Measurements from ENCODE around the gene WIPF3.

The WIPF3 gene

GRCh38 chr7:29835718-29836117 lies 29.4 kb downstream of the WIPF3 start:
- no peak for TF ChIP-seq CTCF (IDR thresholded peaks at IDR 0.05; ENCODE audit: extremely low read depth, missing control alignments)

GRCh38 chr7:29839302-29839701 lies 33.0 kb downstream of the WIPF3 start:
- no peak for DNase-seq (ENCODE audit: low spot score)
- no peak for TF ChIP-seq CTCF (IDR thresholded peaks at IDR 0.05; ENCODE audit: extremely low read depth, missing control alignments)

More at GRCh38 chr7:29835718-29836117, 29.4 kb downstream of the WIPF3 start:
- no peak for DNase-seq (ENCODE audit: low spot score)

GRCh38 chr7:29839921-29840320 lies 33.6 kb downstream of the WIPF3 start:
- DNase-seq (ENCODE audit: low spot score), result no peak
- TF ChIP-seq CTCF (IDR thresholded peaks at IDR 0.05; ENCODE audit: extremely low read depth, missing control alignments), result no peak

GRCh38 chr7:29840701-29841100 lies 34.4 kb downstream of the WIPF3 start:
- no peak for DNase-seq (ENCODE audit: low spot score)
- TF ChIP-seq CTCF (IDR thresholded peaks at IDR 0.05; ENCODE audit: extremely low read depth, missing control alignments), result no peak

GRCh38 chr7:29841926-29842701 lies 35.8 kb downstream of the WIPF3 start:
- no peak for TF ChIP-seq CTCF (IDR thresholded peaks at IDR 0.05; ENCODE audit: extremely low read depth, missing control alignments)
- DNase-seq (ENCODE audit: low spot score), result no peak

- no peak for TF ChIP-seq CTCF (IDR thresholded peaks at IDR 0.05; ENCODE audit: extremely low read depth, missing control alignments)
- DNase-seq (ENCODE audit: low spot score), result no peak
These were observed 36.8 kb downstream of the WIPF3 start for GRCh38 chr7:29843093-29843492.

- TF ChIP-seq CTCF (IDR thresholded peaks at IDR 0.05; ENCODE audit: extremely low read depth, missing control alignments), result no peak
- DNase-seq (ENCODE audit: low spot score), result no peak
These were observed 37.4 kb downstream of the WIPF3 start for GRCh38 chr7:29843726-29844125.

Measured in GM20000 (cell line).